Natural killer cell treated with Interleukin-12 subunit alpha and Interleukin-12 subunit beta and Interleukin-15 and Interleukin-18, amount 100 ng/mL, for 72 hours (primary cell): ENCODE results near the gene PAPPA. TPM values are rescaled to one million over a fixed set of nuclear protein-coding genes. Genes with fewer than 3 reads are reported as not detected.

Experiments
- ATAC-seq, 2 donors: fragments of 150-1000 bp; cut with Tn5 transposase in 1 of 2; sonication (Bioruptor Pico), chemical (Tn5 transposase) in 1 of 2; 2 replicates each; pipeline ENCODE4 v1.10.0; 2021
- DNase-seq: peaks from one replicate; pipeline ENCODE4 v3.0.0; 2022; ENCODE audit warnings: low spot score
- H3K27ac Mint-ChIP-seq, 2 donors: 1 replicate in 1 of 2; 2 replicates in 1 of 2; pipeline ENCODE4 v1.8.0; 2022; ENCODE audit warnings: mixed read lengths in 2 of 2, mild to moderate bottlenecking in 1 of 2, moderate library complexity in 1 of 2
- H3K27me3 Mint-ChIP-seq, 2 donors: 1 replicate in 1 of 2; 2 replicates in 1 of 2; pipeline ENCODE4 v1.8.0; 2022; ENCODE audit warnings: mixed read lengths in 2 of 2
- H3K36me3 Mint-ChIP-seq: one replicate; pipeline ENCODE4 v1.8.0; 2022; ENCODE audit warnings: mixed read lengths
- H3K4me1 Mint-ChIP-seq, 2 donors: 1 replicate in 1 of 2; 2 replicates in 1 of 2; pipeline ENCODE4 v1.8.0; 2022; ENCODE audit warnings: low read depth in 2 of 2, mixed read lengths in 2 of 2, mild to moderate bottlenecking in 1 of 2
- H3K4me3 Mint-ChIP-seq: one replicate; pipeline ENCODE4 v1.8.0; 2022; ENCODE audit warnings: mixed read lengths
- H3K9me3 Mint-ChIP-seq: 2 replicates; pipeline ENCODE4 v1.8.0; 2022; ENCODE audit warnings: mixed read lengths
- total RNA-seq, 2 donors: library from RNA; stranded (reverse); gene quantifications; one replicate each; pipeline ENCODE4 v1.2.3, GENCODE V29; 2022

PAPPA gene
- total RNA-seq, 2 donors from 2014 or later = not detected

GRCh38 chr9:116157436-116158138 is 4.0 kb downstream of the PAPPA start:
- H3K27me3 Mint-ChIP-seq = peaks cover 44 to 53% of the 10 kb centered on the region in 2 donors
- H3K4me1 Mint-ChIP-seq = peaks cover 0 to 2% of the 10 kb centered on the region in 2 donors
- peaks cover 11% of the 10 kb centered on the region for H3K36me3 Mint-ChIP-seq
- DNase-seq (no peak), ATAC-seq (no peak)
- no peak overlapping the region for H3K4me3 Mint-ChIP-seq
- no peaks in the 10 kb centered on the region for H3K9me3 Mint-ChIP-seq
- no peak overlapping the region for H3K27ac Mint-ChIP-seq

GRCh38 chr9:116160676-116161571 is 7.3 kb downstream of the PAPPA start:
- no peak overlapping the region for H3K4me3 Mint-ChIP-seq
- H3K4me1 Mint-ChIP-seq = no peaks in the 10 kb centered on the region
- H3K27me3 Mint-ChIP-seq = peaks cover 20 to 28% of the 10 kb centered on the region in 2 donors
- H3K36me3 Mint-ChIP-seq = no peaks in the 10 kb centered on the region
- ATAC-seq (no peak), DNase-seq (no peak)
- H3K9me3 Mint-ChIP-seq = no peaks in the 10 kb centered on the region
- H3K27ac Mint-ChIP-seq = no peak overlapping the region

- no peak for ATAC-seq
- no peak overlapping the region for H3K4me3 Mint-ChIP-seq
- DNase-seq = no peak
- H3K27me3 Mint-ChIP-seq = peaks cover 10 to 23% of the 10 kb centered on the region in 2 donors
- H3K9me3 Mint-ChIP-seq = peaks cover 3% of the 10 kb centered on the region
- H3K4me1 Mint-ChIP-seq = no peaks in the 10 kb centered on the region
- H3K36me3 Mint-ChIP-seq = no peaks in the 10 kb centered on the region
- H3K27ac Mint-ChIP-seq = no peak overlapping the region
Observed at GRCh38 chr9:116162241-116162781, 8.7 kb downstream of the PAPPA start.

GRCh38 chr9:116163293-116164055 is 9.9 kb downstream of the PAPPA start:
- H3K27me3 Mint-ChIP-seq = peaks cover 5 to 18% of the 10 kb centered on the region in 2 donors
- no peak for DNase-seq
- no peaks in the 10 kb centered on the region for H3K4me1 Mint-ChIP-seq
- no peak overlapping the region for H3K4me3 Mint-ChIP-seq
- H3K36me3 Mint-ChIP-seq = no peaks in the 10 kb centered on the region
- H3K9me3 Mint-ChIP-seq = peaks cover 3% of the 10 kb centered on the region
- ATAC-seq = no peak
- no peak overlapping the region for H3K27ac Mint-ChIP-seq

- ATAC-seq (no peak), DNase-seq (no peak)
- peaks cover 0 to 7% of the 10 kb centered on the region in 2 donors for H3K27me3 Mint-ChIP-seq
- H3K4me1 Mint-ChIP-seq = no peaks in the 10 kb centered on the region
- no peak overlapping the region for H3K27ac Mint-ChIP-seq
- peaks cover 8% of the 10 kb centered on the region for H3K9me3 Mint-ChIP-seq
- H3K36me3 Mint-ChIP-seq = no peaks in the 10 kb centered on the region
- H3K4me3 Mint-ChIP-seq = no peak overlapping the region
Observed at GRCh38 chr9:116165912-116166311, 12.3 kb downstream of the PAPPA start.

- Mint-ChIP-seq H3K27ac (no peak overlapping the region), H3K36me3 (no peaks in the 10 kb centered on the region), H3K4me1 (no peaks in the 10 kb centered on the region), H3K27me3 (peaks cover 0 to under 1% of the 10 kb centered on the region in 2 donors), H3K9me3 (peaks cover 8% of the 10 kb centered on the region), H3K4me3 (no peak overlapping the region)
- ATAC-seq (no peak), DNase-seq (no peak)
Observed at GRCh38 chr9:116166713-116167112, 13.1 kb downstream of the PAPPA start.

GRCh38 chr9:116168231-116168630 is 14.6 kb downstream of the PAPPA start:
- Mint-ChIP-seq H3K27me3 (no peaks in the 10 kb centered on the region), H3K4me3 (no peak overlapping the region), H3K4me1 (no peaks in the 10 kb centered on the region), H3K27ac (no peak overlapping the region), H3K9me3 (peaks cover 12% of the 10 kb centered on the region), H3K36me3 (no peaks in the 10 kb centered on the region)
- ATAC-seq (no peak), DNase-seq (no peak)

GRCh38 chr9:116172216-116172615 is 18.6 kb downstream of the PAPPA start:
- ATAC-seq (no peak), DNase-seq (no peak)
- H3K4me3 Mint-ChIP-seq = no peak overlapping the region
- no peak overlapping the region for H3K27ac Mint-ChIP-seq
- no peaks in the 10 kb centered on the region for H3K27me3 Mint-ChIP-seq
- H3K4me1 Mint-ChIP-seq = no peaks in the 10 kb centered on the region
- H3K9me3 Mint-ChIP-seq = peaks cover 18% of the 10 kb centered on the region
- H3K36me3 Mint-ChIP-seq = no peaks in the 10 kb centered on the region

- Mint-ChIP-seq H3K9me3 (peaks cover 18% of the 10 kb centered on the region), H3K4me1 (no peaks in the 10 kb centered on the region), H3K36me3 (no peaks in the 10 kb centered on the region), H3K27ac (no peak overlapping the region), H3K4me3 (no peak overlapping the region), H3K27me3 (no peaks in the 10 kb centered on the region)
- ATAC-seq = no peak
- no peak for DNase-seq
Observed at GRCh38 chr9:116174347-116174746, 20.8 kb downstream of the PAPPA start.

GRCh38 chr9:116175614-116176013 is 22.0 kb downstream of the PAPPA start:
- DNase-seq = no peak
- no peaks in the 10 kb centered on the region for H3K36me3 Mint-ChIP-seq
- no peak overlapping the region for H3K27ac Mint-ChIP-seq
- H3K4me3 Mint-ChIP-seq = no peak overlapping the region
- peaks cover 14% of the 10 kb centered on the region for H3K9me3 Mint-ChIP-seq
- no peak for ATAC-seq
- H3K27me3 Mint-ChIP-seq = no peaks in the 10 kb centered on the region
- no peaks in the 10 kb centered on the region for H3K4me1 Mint-ChIP-seq

GRCh38 chr9:116178481-116179211 is 25.1 kb downstream of the PAPPA start:
- Mint-ChIP-seq H3K27ac (no peak overlapping the region), H3K9me3 (peaks cover 9% of the 10 kb centered on the region), H3K36me3 (no peaks in the 10 kb centered on the region), H3K4me1 (no peaks in the 10 kb centered on the region), H3K4me3 (no peak overlapping the region), H3K27me3 (no peaks in the 10 kb centered on the region)
- ATAC-seq (no peak), DNase-seq (no peak)

GRCh38 chr9:116179568-116179967 is 26.0 kb downstream of the PAPPA start:
- no peak overlapping the region for H3K27ac Mint-ChIP-seq
- peaks cover 9% of the 10 kb centered on the region for H3K9me3 Mint-ChIP-seq
- DNase-seq (no peak), ATAC-seq (no peak)
- H3K4me3 Mint-ChIP-seq = no peak overlapping the region
- no peaks in the 10 kb centered on the region for H3K36me3 Mint-ChIP-seq
- H3K4me1 Mint-ChIP-seq = no peaks in the 10 kb centered on the region
- H3K27me3 Mint-ChIP-seq = no peaks in the 10 kb centered on the region
